H4 (cell line): ENCODE data around the gene KHDRBS1. TPM values are rescaled to one million over a fixed set of nuclear protein-coding genes. Genes with fewer than 3 reads are reported as not detected.
"Not testable (repeated sequence)": the region's sequence is repeated elsewhere in the genome, so short reads cannot be mapped to it uniquely, and the experiment has no call there.

Experiments used
- DNase-seq: peaks from one replicate; pipeline ENCODE4 v3.0.0-alpha.2; 2015; ENCODE audit warnings: low spot score
- total RNA-seq: library from RNA; depleted of rRNA; stranded (reverse); fragments of >200 nt; shearing (Covaris generic); gene quantifications from 2 replicates; pipeline ENCODE4 v1.2.3, GENCODE V29; 2014; rRNA removed

Gene KHDRBS1
- total RNA-seq, 1 experiment from 2014 or later: 67.7 TPM

DNA sequence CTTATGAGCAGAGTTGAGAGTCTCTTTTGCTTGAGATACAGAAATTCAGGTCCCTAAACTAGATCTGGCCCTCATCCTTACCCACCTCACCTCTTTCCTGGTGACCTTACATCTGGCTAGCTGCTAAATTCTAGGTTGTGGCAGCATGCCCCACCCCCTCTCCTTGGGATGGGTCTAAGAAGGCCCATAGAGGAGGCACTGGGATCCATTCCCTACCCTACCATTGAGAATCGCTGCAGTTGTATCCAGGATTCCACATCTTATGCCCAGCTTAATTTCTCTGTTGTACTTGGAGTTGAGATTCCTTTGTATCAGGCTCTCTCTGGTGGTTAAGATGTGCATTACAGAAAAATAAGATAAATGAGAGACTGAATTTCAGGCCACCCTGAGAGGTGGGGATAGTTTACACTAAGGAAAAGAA, 49.6 kb downstream of the KHDRBS1 start:
- peak; percentile 65 for DNase-seq

DNA sequence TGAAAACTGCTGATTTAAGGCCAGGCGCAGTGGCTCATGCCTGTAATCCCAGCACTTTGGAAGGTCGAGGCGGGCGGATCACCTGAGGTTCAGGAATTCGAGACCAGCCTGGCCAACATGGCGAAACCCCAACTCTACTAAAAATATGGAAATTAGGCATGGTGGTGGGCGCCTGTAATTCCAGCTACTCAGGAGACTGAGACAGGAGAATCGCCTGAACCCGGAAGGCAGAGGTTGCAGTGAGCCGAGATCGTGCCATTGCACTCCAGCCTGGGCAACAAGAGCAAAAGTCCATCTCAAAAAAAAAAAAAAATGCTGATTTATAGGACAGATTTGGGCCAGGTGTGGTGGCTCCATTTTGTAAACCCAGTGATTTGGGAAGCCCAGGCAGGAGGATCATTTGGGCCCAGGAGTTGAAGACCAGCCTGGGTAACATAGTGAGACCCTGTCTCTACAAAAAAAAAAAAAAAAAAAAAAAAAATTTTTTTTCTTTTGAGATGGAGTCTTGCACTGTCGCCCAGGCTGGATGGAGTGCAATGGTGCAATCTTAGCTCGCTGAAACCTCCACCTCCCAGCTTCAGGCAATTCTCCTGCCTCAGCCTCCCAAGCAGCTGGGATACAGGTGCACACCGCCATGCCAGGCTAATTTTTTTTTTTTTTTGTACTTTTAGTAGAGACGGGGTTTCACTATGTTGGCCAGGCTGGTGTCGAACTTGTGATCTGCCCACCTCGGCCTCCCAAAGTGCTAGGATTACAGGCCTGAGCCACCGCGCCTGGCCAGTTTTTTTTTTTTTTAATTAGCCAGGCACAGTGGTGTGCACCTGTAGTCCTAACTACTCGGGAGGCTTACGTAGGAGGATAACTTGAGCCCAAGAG, 52.2 kb downstream of the KHDRBS1 start:
- DNase-seq: not testable (repeated sequence)

DNA sequence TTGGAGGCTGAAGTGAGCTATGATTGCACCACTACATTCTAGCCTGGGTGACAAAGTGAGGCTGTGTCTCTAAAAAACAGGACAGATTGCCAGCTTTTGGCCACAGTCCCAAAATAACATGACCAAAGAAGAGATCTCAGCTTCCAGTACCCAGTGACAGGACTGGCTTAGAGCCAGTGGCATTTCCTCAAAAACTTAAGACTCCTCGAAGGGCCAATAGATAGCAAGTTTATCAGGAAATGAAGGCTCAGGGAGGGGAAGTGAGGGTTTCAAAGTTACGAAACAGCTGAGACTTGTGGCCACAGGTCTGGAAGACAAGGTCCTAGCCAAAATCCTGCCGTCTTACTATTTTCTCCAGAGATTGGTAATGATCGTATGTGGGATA, 52.8 kb downstream of the KHDRBS1 start:
- DNase-seq: peak; percentile 64

DNA sequence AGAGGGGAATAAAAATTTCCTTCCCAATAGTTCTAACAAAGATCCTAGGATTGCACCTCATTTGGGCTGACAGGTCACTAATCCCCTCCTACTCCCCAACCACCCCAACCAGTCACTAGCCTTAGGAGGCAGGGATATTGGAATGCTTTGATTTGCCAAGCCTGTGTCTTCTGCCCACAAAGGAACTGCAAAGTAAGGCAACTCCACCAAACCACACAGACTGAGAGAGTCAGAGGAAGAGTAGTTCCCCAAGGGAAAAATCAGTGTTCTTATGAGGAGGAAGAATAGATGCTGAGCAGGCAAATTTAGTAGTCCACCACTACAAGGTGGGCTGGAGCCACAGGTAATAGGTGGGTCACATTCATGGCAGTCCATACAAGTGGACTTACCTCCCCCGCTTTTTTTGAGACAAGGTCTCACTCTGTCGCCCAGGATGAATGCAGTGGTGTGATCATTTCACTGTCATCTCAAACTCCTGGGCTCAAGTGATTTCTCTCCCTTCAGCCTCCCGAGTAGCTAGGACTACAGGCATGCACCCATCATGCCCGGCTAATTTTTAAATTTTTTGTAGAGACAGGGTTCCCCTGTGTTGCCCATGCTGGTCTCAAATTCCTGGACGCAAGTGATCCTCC, 55.4 kb downstream of the KHDRBS1 start:
- DNase-seq: peak; percentile 19

DNA sequence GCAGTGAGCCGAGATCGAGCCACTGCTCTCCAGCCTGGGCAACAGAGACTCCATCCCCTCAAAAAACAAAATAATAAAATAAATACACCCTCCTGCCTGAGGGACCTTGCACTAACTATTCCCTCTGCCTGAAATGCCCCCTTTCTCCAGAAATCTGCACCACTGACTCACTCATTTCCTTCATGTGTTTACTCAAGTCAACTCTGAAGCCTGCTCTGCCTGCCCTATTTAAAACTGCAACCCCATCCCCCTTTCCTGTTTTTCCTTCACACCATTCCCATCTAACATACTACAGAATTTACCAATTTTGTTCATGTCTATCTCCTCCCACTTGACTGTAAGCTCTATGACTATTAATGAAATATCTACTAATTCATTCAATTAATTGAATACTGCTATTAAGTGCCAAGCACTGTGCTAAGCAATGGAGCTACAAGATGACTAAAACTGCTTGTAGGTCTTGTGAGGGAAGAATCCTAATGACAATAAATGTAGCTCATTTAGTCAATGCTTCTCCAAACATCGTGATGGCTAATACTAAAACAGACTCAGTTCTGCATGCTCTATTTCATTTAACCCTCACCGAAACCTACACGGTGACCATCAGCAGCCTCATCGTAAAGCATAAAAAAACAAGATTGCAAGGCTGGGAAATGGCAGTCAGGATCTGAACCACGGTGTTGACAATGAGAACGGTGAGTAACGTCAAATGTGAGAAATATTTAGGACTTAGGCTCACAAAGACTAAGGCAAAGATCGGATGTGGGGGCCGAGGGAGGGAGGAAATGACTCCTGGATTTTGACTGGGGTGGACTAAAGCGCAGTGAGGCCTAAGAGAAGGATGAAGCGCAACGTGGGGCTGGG, 58.3 kb downstream of the KHDRBS1 start:
- DNase-seq: peak; percentile 49

DNA sequence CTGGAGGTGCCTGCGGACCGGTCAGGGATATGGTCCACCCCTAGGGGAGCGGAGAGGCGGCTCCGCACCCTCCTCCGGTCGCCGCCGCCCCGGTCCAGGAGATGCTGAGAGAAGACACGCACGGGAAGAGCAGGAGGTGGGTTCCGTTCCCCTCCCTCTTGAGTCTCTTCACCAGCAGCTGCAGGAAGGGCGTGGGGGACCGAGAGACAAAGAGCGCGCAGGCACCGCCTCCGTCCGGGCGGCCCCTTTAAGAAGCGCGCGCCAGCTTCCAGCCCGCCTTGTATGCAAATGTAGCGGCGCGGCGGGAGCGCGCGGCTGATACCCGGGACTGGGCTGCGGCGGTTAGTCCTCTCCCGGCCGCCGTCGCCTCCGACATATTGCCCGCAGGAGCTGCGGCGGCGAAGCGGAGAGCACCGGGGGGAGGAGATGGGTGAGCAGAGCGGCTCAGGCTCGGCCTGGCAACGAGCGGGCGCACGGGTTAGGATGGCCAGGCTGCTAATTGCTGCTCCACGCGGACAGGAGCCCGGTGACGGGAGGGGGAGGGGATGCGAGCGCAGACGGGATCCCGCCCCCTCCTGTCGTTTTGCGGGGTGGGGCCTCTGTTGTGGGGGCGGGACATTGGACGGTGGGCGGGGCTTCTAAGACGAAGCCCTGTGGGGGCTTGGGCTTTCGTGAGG, 59.1 kb downstream of the KHDRBS1 start, which contains the start of gene TMEM39B:
Gene TMEM39B, plus strand, starts transcription at position 318 of the 677 bp plus-strand sequence. Its CDS starts 109 bp downstream, at position 427.
- DNase-seq: peak; percentile 92

DNA sequence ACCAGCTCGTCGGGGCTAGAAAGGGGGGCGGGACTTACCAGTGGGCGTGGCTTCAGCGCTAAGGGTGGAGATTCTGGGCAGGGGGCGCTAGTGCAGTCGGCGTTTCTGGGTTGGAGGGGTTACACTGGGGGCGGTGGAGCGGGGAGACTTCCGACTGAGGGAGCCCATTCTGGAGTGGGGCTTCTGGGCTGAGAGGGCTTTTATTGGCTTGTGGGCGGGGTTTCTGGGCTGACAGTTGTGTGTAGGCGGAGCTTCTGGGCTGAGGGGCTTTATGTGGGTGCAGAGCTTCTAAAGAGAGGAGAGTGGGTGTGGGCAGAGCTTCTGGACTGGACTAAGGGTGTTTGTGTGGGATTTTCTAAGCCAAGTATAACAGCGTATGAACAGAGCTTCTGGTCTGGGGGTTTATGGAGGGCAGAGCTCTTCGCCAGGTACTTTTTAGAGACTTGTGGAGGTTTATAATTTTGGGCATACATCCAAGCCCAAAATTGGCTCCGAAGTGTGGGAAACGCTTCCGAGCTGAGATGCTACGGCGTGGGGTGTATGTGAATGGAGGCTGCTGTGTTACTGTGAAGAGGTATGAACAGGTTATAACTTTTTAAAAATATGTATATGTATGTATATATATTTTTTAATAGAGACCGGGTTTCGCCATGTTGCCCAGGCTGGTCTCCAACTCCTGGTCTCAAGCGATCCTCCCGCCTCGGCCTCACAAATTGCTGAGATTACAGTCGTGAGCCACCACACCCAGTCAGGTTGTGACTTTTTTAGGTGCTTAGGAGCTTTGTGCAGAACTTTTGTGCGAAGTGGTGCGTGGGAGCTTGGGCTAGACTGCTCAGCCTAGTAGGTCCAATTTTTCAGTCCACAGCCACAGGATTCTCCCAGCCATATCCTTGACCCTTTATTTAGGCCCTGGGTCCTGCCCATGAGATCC, 59.9 kb downstream of the KHDRBS1 start:
- DNase-seq: no peak

DNA sequence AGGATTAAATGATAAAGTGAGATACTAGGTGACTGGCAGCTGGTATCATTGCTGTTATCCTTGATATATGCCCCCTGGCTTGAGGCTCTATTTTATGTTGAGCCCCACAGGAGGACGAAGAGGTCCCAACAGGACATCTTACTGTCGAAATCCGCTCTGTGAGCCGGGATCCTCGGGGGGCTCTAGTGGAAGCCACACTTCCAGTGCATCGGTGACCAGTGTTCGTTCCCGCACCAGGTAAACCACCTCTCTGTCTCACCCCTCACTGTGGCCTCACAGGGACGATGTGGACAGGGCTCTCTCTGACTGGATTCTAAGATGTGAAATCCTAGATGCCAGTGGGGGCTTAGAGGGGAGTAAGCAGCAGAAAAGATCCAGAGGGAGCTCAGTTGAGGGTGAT, 61.2 kb downstream of the KHDRBS1 start:
- no peak for DNase-seq

DNA sequence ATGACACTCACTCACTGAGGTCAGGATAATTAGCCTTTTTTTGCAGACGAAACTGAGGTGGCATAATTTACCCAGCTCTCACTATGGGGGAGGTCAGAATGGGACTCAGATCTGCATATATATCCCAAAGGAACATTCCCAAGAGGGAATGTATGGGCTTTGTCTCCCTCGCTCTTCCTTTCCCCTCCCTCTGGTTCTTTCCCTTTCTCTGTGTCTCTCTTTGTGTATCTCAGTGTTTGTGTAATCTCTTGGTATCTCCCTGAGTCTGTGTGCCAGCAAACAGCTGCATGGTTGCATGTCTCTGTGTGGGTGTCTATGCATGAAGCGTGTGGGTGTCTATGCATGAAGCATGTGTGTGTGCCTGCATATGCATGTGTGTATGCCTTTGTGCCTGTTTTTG, 63.8 kb downstream of the KHDRBS1 start:
- no peak for DNase-seq

DNA sequence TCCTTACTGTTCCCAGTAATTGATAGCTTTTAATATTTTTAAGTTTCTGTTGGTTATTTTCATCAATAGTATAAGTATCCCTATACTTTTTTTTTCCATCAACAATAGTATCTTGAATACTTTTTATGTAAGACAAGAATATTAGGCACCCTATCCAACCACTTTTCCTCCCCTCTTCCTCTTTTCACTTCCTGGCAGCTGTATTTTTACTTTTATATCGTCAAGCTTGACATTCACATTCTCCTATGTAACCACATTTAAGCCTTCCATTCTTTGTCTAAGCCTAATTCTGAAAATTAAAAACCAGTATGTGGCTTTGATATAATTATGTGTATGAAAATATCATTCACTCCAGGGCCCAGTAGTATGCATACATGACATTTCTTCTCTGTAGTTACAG, 68.4 kb downstream of the KHDRBS1 start:
- no peak for DNase-seq

DNA sequence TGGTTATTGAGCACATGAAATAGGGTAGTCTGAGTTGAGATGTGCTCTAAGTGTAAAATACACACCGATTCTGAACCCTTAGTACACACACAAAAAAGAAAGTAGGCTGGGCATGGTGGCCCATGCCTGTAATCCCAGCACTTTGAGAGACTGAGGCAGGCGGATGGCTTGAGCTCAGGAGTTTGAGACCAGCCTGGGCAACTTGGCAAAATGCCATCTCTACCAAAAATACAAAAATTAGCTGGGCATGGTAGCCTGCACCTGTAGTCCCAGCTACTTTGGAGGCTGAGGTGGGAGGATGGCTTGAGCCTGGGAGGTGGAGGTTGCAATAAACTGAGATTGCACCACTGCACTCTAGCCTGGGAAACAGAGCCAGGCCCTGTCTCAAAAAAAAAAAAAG, 72.7 kb downstream of the KHDRBS1 start:
- DNase-seq: not testable (repeated sequence)

DNA sequence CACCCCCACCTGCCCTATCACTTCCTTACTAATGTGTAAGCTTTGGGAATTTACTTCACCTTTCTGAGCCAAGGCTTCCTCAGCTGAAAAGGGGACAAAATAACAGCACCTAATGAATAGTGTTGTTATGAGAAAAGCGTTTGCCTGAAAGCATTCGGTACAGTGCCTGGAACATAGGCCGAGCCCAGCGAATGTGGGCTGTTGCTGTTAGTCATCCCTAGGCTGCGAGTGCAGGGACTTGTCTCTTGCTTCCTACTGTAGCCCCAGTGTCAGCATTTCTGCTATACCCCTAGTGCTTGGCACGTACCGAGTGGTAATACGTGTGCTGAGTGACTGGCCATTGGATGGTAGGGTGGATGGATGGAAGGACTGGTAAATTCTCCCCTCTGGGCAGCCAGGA, 77.5 kb downstream of the KHDRBS1 start:
- DNase-seq: no peak

DNA sequence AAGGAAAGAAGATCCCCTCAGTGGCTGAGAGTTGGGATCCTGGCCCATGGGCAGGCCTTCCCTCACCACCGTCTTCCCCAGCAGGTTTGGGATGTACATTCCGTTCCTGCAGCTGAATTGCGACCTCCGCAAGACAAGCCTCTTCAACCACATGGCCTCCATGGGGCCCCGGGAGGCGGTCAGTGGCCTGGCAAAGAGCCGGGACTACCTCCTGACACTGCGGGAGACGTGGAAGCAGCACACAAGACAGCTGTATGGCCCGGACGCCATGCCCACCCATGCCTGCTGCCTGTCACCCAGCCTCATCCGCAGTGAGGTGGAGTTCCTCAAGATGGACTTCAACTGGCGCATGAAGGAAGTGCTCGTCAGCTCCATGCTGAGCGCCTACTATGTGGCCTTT, 77.9 kb downstream of the KHDRBS1 start:
- DNase-seq: no peak

Other genes with a start within 250 kb of the KHDRBS1 start
- 2.4 and 3.5 TPM in 2 replicates for gene ADGRB2, start 249.5 kb upstream of the KHDRBS1 start, total RNA-seq
- gene SPOCD1, start 197.8 kb upstream of the KHDRBS1 start, total RNA-seq: 3.6 and 9.9 TPM in 2 replicates
- gene PTP4A2, start 75.5 kb upstream of the KHDRBS1 start, total RNA-seq: 303 and 310 TPM in 2 replicates
- 8.3 and 10.2 TPM in 2 replicates for gene TMEM39B, start 59.1 kb downstream of the KHDRBS1 start, total RNA-seq
- 33.8 and 33.9 TPM in 2 replicates for gene KPNA6, start 94.2 kb downstream of the KHDRBS1 start, total RNA-seq
- gene TXLNA, start 165.8 kb downstream of the KHDRBS1 start, total RNA-seq: 47.5 and 50.4 TPM in 2 replicates
- 25.1 and 36.3 TPM in 2 replicates for gene CCDC28B, start 186.7 kb downstream of the KHDRBS1 start, total RNA-seq
- 2.6 and 4.3 TPM in 2 replicates for gene IQCC, start 191.8 kb downstream of the KHDRBS1 start, total RNA-seq
- gene DCDC2B, start 195.2 kb downstream of the KHDRBS1 start, total RNA-seq: not detected in 2 replicates
- 3.5 and 8.1 TPM in 2 replicates for gene TMEM234, start 208.5 kb downstream of the KHDRBS1 start, total RNA-seq
- 619 and 664 TPM in 2 replicates for gene EIF3I, start 208.5 kb downstream of the KHDRBS1 start, total RNA-seq
- 0.56 TPM in 1 of 2 replicates, not detected in the other for gene FAM167B, start 233.4 kb downstream of the KHDRBS1 start, total RNA-seq
- not detected in 2 replicates for gene LCK, start 237.4 kb downstream of the KHDRBS1 start, total RNA-seq